HG03575 (cell line): Measurements from ENCODE around the gene ZNF496.
"Not testable (repeated sequence)": the region's sequence is repeated elsewhere in the genome, so short reads cannot be mapped to it uniquely, and the experiment has no call there.

Source experiments
- ATAC-seq: cut with Tn5 transposase; IDR thresholded peaks from one replicate; pipeline ENCODE4 v1.9.1; 2021; ENCODE audit not compliant: unreplicated experiment, insufficient number of reproducible peaks, low FRiP score; ENCODE audit errors: extremely low read depth

The ZNF496 gene

DNA sequence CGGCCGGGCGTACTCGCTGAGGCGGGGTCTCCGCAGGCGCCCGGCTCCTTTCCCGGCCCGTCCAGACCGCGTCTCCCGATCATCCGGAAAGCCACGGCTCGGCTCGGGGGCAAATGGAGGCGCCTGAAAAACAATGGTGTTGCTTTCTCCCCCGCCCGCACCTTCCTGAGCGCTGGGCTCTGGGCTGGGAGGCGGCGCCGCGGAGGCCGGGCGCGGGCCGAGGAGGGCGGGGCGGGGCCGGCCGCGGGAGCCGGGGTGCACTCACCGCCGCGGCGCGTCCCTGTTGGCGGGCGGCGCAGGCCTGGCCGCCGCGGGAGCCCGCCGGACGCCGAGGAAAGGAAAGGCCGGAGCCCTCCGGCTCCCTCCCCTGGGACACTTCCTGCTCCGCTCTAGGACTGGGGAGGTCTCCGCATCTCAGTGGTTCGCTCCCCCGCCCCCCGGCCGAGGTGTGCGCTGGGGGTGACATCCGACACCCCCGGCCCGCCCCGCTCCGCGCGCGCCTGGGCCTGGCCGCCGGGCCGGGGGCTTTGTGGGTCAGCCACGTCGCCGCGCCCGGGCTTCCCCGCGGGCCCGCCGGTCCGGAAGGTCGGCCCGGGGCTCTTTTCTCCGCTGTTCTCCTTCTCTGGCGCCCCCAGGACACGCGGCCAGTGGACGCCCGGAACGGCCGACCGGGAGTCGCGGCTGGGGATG lies at the start of gene ZNF496:
TSS of gene ZNF496 (minus strand) at position 343 of the 690 bp plus-strand sequence. CDS start 2,289 bp downstream, outside the sequence.
- ATAC-seq, result peak; percentile 63

DNA sequence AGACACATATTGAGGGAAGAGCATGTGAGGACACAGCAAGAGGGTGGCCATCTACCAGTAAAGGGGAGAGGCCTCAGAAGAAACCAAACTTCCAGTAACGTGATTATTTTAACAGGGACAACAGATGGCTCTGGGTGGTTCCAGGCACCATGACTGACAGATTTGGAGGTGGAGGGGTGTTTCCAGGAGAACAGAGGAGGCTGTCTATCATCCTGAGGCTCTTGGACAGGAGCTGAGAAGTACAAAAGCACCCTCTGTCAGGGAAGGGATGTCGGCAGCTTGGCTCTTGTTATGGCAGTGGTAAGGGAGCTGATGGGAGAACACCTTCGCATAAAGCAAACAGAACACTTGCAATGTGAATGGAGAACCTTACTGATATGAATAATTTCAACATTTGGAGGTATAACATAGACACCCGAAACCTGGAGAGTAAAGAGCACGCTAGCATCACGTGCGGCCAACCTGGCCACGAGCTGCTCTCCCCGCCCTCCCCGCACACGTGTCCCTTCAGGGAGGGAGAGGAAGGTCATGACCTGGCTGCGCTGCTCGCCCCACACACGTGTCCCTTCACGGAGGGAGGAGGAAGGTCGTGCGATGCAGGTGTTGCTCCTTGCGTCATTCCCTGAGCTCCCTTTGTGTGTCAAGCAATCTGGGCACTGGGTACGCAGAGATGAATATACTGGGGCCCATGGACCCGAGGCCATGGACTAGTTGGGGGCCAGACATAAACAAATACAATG lies 46.8 kb upstream of the ZNF496 start:
- ATAC-seq, result no peak

DNA sequence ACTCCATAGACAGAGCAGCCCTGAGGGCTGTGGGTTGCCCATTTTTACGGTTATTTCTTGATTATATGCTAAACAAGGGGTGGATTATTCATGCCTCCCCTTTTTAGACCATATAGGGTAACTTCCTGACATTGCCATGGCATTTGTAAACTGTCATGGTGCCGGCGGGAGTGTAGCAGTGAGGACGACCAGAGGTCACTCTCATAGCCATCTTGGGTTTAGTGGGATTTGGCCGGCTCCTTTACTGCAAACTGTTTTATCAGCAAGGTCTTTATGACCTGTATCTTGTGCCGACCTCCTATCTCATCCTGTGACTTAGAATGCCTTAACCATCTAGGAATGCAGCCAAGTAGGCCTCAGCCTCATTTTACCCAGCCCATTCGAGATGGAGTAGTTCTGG lies 46.0 kb upstream of the ZNF496 start:
- not testable (repeated sequence) for ATAC-seq

DNA sequence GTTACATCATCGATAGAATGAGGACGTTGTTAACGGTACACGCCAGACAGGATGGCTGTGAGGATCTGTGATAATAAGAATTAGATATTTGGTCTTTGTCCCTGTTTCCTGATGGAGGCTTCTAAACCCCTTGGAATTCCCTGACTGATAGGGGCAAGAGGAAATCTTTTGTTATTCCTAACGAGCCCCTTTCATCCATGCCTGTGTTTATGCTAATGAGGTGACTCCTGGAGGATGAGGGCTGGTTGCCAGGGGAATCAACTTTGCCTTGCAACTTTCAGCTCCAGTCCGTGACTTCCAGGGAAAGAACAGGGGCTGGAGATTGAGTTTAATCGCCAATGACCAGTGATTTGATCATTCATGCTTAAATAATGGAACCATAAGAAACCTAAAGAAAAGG lies 45.0 kb upstream of the ZNF496 start:
- ATAC-seq, result no peak

DNA sequence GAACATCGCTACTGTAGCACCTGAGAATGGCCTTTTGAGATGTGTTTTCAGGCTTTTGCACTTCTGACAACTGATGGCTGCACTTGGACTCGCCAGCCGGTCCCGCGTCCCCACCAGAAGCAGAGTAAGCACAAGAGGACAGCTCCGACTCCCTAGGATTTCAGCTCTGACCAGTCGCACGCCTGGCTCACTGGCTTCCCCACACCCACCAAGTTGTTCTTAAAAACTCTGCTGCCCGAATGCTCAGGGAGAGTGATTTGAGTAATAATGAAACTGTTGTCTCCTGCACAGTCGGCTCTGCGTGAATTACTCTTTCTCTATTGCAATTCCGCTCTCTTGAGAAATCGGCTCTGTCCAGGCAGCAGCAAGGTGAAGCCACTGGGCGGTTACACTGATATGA lies 44.1 kb upstream of the ZNF496 start:
- no peak for ATAC-seq

DNA sequence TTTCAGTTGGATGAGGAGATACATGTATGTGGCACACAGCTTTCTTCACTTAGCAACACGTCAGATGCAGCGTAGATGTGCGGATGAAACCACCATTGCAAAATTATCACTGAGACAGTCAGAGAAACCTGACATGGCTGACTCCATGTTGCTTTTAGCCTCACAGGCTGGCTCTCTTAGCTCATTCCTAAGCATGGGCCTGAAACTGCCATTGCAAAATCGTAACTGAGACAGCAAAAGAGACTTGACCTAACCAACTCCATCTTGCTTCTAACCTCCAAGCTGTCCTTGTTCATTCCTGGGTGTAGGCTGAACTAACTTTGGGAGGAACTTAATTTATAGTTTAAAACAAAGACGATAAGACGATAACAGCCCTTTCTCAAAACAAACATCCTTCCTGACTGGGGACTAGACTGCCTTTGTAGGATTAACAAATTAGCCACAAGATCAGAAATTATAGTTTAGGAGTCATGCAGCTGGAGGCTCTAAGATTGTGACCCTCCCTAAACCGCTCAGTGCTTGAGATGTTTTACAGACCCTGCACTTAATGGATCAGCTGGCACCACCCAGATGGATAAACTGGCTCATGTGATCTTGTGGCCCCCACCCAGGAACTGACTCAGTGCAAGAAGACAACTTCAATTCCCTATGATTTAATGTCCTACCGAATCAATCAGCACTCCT lies 43.1 kb upstream of the ZNF496 start:
- not testable (repeated sequence) for ATAC-seq

DNA sequence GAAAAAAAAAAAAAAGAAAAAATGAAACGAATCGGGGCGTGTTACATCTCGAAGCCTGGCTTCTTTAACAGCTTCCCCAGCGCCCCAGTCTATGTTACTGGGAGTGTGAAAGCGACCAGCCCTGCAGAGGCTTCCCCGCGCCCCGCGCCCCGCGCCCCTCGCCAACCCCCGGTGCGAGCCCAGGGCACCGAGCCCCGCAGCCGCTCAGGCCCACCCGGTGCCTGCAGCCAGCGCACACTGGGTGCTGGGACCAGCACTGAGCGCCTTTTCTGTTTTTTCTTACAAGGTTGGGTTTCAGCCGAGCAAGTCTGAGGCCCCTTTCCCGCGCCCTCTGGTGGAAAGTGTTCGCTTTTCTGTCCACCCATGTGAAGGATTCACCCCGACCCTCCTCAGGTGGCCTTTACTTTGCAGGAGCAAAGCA lies 42.1 kb upstream of the ZNF496 start:
- ATAC-seq, result no peak

DNA sequence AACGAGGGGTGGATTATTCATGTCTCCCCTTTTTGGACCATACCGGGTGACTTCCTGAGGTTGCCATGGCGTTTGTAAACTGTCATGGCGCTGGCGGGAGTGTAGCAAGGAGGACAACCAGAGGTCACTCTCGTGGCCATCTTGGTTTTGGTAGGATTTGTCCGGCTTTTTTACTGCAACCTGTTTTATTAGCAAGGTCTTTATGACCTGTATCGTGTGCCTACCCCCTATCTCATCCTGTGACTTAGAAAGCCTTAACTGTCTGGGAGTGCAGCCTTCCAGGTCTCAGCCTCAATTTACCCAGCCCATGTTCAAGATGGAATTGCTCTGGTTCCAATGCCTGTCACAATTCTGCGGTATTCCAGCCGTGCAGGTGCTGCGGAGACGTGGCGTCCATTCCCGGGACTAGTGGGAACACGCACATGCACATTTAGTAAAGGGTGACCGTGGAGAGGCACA lies 40.2 kb upstream of the ZNF496 start:
- no peak for ATAC-seq

DNA sequence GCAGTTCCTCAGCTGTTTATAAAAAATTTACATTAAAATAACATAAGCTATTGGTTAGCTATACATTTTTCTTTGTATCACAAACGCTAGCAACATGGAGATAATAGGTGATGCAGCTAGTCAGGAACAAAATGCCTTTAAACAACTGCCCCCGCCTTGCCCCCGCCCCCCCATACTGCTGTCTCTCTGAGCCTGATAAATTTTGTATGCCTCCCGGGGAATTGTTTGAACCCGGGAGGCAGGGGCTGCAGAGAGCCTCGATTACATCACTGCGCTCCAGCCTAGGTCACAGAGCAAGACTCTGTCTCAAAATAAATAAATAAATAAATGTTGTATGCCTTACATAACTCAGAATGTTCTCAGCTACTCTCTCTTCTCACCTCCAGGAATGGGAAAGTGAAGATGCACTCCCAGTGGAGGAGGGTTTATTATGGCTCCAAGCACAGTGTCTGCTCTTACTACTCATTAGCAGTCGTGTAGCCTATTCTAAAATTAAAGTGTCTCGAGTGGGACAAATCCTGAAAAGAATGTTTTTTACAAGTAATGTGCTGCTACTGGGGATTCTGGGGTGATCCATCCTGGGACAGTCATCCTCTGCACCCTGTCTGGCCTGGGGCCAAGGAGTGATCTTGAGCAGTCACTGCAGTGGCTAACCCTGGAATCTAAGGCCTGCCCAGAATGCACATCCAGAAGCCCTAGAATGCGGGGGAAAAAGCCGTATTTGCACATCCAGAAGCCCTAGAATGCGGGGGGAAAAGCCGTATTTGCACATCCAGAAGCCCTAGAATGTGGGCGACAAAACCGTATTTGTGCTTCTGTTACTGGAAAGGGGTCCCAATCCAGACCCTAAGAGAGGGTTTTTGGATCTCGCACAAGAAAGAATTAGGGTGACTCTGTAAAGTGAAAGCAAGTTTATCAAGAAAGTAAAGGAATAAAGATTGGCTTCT lies 39.4 kb upstream of the ZNF496 start:
- no peak for ATAC-seq

DNA sequence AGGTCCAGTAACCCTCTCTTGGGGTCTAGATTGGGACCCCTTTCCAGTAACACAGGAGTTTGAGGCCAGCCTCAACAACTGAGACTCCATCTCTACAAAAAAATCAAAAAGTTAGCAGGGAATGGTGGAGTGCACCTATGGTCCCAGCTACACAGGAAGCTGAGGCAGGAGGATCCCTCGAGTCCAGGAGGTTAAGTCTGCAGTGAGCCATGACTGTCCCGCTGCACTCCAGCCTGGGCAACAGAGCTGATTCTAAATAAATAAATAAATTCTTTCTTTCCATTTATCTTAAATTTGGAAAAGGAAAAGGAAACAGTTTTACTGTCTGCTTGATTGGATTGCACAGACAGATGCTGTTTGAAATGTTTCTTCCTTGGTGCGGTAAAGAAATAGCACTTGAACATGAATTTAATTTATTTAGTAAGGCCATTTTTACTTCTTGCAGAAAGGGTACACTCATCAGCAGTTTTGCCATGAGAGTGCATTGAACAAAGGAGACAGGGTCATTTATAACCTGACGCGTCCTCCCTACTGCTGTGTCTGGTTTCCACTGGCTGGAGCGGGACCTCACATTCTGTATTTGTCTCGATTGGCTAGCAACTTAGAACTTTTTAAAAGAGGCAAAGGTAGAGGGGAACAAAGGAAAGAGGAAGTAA lies 37.0 kb upstream of the ZNF496 start:
- no peak for ATAC-seq

DNA sequence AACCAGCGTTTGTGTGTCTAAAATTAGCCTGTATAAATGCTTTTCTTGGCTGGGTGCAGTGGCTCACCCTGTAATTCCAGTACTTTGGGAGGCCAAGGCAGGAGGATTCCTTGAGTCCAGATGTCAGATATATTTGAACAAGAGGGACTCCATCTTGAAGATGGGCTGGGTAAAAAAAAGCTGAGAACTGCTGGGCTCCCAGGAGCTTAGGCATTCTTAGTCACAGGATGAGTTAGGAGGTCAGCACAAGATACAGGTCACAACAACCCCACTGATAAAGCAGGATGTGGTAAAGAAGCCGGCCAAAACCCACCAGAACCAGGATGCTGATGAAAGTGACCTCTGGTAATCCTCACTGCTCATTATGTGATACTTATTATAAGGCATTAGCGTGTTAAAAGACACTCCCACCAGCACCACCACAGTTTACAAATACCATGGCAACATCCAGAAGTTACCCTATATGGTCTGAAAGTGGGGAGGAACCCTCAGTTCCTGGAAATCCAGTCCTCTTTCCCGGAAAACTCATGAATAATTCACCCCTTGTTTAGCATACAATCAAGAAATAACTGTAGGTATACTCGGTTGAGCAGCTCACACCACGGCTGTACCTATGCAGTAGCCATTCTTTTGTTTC lies 36.2 kb upstream of the ZNF496 start:
- ATAC-seq, result no peak

DNA sequence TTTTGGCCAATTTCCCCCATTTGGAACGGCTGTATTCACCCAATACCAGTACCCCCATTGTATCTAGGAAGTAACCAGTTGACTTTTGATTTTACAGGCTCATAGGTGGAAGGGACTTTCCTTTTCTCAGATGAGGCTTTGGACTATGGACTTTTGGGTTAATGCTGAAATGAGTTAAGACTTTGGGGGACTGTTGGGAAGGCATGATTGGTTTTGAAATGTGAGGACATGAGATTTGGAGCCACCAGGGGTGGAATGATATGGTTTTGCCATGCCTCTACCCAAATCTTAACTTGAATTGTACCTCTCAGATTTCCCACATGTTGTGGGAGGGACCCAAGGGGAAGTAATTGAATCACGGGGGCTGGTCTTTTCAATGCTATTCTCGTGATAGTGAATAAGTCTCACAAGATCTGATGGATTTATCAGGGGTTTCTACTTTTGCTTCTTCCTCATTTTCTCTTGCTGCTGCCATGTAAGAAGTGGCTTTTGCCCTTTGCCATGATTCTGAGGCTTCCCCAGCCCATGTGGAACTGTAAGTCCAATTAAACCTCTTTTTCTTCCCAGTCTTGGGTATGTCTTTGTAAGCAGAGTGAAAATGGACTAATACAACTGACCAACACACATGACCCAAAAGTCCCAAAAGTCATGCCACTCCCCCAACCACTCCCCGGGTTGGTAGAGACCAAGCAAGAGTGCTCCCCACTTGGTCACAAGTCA lies 35.4 kb upstream of the ZNF496 start:
- no peak for ATAC-seq

DNA sequence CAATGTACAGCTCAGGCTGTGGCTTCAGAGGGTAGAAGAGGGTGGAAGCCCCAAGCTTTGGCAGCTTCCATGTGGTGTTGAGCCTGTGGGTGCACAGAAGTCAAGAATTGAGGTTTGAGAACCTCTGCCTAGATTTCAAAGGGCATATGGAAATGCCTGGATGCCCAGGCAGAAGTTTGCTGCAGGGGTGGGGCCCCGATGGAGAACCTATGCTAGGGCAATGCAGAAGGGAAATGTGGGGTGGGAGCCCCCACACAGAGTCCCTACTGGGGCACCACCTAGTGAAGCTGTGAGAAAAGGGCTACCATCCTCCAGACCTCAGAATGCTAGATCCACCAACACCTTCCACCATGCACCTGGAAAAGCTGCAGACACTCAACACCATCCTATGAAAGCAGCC lies 34.7 kb upstream of the ZNF496 start:
- ATAC-seq, result not testable (repeated sequence)

DNA sequence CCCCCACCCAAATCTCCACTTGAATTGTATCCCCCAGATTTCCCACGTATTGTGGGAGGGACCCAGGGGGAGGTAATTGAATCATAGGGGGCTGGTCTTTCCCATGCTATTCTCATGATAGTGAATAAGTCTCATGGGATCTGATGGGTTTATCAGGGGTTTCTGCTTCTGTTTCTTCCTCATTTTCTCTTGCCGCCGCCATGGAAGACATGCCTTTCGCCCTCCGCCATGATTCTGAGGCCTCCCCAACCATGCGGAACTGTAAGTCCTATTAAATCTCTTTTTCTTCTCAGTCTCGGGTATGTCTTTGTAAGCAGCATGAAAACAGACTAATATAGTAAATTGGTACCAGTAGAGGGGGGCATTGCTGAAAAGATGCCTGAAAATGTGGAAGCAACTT lies 33.4 kb upstream of the ZNF496 start:
- ATAC-seq, result no peak

DNA sequence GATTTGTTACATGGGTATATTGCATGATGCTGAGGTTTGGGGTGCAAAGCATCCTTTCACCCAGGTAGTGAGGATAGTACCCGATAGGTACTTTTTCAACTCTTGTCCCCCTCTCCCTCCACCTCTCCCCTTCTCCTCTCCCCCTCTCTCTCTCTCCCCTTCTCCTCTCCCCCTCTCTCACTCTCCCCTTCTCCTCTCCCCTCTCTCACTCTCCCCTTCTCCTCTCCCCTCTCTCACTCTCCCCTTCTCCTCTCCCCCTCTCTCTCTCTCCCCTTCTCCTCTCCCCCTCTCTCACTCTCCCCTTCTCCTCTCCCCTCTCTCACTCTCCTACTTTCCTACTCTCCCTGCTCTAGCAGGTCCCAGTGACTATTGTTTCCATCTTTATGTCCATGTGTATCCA lies 31.3 kb upstream of the ZNF496 start:
- not testable (repeated sequence) for ATAC-seq

DNA sequence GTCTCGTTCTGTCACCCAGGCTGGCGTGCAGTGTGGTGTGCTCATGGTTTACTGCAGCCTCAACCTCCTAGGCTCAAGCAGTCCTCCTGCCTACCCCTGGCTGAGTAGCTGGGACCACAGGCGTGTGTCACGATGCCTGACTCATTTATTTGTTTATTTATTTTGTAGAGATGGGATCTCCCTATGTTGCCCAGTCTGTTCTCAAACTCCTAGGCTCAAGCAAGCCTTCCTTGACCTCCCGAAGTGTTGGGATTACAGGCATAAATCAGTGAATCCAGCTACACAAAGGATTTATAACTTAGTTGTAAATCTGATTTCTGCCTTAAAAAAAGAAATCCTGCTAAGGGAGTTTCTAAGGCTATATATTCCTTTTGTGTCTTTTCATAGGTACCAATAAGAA lies 30.5 kb upstream of the ZNF496 start:
- no peak for ATAC-seq

DNA sequence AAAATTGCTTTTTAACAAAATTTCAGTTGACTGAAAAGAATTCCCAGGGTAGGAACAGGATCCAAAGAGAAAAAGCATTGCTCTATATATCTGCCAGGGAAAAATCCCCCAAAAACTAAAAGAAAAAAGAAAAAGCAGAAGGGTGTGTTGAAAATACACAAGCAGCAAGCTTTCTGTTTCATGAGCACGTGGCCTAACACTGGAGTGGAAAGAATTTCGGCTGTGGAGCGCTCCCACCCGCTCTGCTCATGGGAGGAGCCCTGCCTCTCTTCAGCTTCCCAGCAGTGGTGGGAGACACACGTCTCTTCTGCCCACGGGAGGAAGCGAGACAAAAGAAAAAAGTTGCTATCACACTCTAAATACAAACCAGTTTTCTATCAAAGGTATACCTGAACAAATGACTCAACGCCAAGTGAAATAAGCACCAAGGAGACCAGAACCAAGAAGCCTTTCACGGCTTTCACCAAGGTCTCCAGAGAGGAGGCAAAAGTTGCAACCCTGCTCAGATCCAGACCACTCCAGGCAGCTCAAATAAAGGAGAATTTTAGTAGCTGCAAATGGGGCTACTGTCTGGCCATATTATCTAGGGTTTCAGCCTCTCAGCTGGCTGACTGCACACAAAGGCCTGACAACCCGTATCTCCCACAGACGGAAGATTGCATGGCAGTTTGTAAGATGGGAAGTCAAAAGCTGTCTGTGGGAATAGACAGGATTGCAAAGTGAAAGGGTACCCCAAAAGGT lies 29.5 kb upstream of the ZNF496 start:
- ATAC-seq, result no peak
